ENCODE data around the gene LPAR1.
"Not testable (repeated sequence)": the region's sequence is repeated elsewhere in the genome, so short reads cannot be mapped to it uniquely, and the experiment has no call there.

LPAR1 gene, protein sequence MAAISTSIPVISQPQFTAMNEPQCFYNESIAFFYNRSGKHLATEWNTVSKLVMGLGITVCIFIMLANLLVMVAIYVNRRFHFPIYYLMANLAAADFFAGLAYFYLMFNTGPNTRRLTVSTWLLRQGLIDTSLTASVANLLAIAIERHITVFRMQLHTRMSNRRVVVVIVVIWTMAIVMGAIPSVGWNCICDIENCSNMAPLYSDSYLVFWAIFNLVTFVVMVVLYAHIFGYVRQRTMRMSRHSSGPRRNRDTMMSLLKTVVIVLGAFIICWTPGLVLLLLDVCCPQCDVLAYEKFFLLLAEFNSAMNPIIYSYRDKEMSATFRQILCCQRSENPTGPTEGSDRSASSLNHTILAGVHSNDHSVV

DNA sequence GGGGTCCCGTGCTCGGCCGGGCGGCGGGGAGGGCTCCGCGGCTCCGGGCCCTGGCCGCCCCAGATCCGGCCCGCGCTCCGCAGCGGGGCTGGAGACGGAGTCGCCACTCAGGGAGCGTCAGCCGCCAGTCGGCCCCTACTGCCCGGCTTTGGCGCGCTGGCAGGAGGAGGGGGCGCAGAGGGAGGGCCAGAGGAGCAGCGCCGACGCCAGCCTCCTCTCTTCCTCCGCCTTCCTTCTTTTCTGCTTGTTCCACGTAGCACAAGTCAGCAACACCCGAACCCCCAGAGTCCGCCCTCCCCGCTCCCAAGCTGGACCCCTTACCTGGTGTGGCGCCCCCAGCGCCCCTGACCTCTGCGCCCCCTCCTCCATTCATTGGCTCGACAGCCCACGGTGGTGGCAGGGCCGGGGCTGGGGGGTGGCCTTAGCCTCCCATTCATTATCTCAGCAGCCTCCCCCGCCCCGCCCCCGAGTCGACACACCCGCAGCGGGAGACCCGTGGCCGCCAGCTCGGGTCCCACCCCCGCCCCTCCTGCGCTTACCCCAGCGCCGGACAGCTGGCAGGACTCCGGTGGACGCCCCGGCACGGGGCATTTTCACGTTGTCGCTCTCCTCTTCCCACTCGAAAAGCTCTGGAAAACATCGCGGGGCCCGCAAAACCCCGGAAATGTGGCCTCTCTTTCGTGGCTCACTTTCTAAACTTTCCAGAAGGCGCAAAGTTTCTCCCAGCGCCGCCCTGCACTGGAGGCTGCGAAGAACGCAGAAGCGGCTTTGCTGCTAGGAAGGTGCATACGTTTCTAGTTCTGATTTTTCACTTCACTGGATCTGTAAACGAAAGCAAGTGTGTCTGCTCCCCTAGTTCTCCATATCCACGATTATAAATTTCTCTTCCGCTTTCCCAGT is at the start of gene LPAR1:
LPAR1 (minus strand) TSS at position 140 of the 900 bp plus-strand sequence. CDS start 66,353 bp downstream, outside the sequence.
- DNase-seq = peak; percentile 90

DNA sequence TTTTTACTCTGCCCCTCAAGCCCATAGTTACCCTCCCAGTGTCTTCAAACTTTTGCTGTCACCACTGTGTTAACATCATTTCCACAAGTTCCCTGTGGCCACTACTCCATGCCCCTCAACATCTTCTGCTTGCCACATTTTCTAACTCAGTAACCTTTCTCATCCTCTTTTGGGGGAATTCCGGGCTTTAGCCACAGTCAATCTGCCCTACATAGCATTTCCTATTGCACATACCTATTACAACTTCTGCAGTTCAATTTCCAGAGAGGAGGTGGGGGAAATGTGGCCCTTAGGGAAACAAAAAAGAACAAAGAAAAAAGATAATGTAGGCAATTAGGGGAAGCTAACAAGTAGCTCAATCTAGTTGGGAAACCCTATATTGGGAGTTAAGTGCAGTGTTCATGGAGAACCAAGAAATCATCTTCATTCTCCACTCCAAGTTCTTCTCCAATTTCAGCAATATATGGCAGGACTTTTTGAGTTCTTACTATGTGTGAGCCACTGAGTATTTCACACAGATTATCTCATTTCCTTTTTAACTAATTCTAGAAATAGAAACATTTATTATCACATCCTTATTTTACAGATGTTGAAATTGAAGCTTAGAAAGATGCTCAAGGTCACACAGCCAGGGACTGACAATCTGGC is 40.2 kb upstream of the LPAR1 start:
- no peak for DNase-seq

DNA sequence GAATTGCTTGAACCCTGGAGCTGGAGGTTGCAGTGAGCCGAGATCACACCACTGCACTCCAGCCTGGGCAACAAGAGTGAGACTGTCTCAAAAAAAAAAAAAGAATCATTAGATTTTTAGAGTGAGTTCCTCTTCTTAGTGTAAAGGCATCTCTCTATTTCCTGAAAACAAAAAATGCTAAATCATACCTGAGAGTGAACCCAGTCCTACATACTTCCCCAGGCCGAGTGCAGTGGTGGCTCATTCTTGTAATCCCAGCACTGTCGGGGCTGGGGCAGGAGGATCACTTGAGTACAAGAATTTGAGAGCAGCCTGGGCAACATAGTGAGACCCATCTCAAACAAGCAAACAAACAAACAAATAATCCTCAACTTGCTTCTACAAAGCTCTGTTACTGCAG is 38.2 kb upstream of the LPAR1 start:
- no peak for DNase-seq

DNA sequence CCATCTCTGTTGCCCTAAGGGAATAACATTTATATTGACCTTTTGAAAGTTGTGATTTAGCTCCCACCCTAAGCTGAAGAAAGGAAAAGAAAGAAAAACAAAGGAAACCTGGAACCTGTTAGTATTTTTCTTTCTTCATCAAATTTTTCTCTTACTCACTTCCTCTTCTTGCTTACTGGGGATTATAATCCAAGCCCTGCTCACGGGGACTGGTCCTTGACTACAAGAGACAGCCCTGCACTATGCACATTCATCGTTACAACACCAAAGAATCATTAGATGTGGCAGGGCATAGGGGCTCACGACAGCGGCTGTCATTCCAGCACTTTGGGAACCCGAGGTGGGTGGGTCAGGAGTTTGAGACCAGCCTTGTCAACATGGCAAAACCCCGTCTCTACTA is 37.8 kb upstream of the LPAR1 start:
- no peak for DNase-seq

DNA sequence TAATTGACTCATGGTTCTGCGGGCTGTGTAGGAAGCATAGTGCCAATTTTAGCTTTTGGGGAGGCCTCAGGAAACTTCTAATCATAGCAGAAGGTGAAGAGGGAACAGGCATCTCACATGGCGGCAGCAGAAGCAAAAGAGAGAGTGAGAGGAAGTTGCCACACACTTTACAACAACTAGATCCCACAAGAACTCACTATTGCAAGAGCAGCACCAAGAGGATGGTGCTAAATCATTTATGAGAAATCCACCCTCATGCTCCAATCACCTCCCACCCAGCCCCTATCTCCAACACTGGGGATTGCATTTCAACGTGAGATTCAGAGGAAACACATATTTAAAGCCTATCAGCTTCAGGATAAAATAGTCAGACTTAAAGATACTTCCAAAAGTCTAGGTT is 36.1 kb upstream of the LPAR1 start:
- no peak for DNase-seq

DNA sequence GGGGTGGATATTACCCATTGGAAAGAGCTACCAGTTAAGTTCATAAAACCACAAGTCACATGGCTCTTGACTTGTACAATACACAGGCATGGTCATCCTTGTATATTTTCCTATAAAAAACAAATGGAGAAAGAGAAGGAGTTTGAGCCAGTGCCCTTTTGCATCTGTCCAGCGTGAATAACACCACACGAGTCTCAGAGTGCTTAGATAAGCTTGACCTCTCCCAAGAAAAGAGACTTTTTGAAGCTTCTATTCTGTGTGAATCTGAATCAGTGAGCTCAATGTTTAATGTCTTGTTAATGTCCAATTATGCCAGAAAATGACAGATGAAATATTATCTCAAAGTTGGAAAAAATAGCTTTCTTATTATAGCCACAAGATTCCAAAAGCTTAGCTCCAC is 30.9 kb upstream of the LPAR1 start:
- DNase-seq = no peak

DNA sequence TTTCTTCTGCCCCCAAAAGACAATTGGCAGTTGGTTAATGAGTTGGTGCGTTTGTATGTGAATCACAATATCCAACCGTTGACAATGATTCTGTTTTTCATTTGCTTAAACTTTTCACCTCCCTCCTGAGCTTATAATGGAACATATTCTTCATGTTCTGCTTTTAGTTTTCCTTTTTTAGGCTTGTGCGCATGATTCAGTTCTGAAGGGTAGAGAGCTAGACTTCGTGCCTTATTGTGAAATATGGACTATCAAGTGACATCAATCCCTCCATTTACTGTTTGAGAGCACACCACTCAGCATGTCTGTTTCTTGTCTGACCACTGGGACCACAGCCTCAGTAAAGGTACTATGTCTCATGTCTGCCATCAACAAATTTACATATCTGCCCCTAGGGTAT is 30.5 kb upstream of the LPAR1 start:
- no peak for DNase-seq

DNA sequence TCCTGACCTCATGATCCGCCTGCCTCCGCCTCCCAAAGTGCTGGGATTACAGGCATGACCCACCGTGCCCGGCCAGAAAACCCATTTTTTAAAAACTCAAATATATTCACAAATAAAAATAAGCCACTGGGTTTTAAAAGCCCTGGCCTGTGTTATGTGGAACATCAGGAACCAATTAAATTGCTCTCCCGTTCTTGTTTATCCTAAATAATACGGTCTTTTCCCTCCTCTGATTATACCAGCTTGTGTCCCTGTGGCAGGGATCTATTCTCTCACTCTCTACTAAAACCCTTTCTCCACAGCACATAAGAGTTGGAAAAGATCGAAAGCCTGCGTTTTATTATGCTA is 30.1 kb upstream of the LPAR1 start:
- DNase-seq = no peak

DNA sequence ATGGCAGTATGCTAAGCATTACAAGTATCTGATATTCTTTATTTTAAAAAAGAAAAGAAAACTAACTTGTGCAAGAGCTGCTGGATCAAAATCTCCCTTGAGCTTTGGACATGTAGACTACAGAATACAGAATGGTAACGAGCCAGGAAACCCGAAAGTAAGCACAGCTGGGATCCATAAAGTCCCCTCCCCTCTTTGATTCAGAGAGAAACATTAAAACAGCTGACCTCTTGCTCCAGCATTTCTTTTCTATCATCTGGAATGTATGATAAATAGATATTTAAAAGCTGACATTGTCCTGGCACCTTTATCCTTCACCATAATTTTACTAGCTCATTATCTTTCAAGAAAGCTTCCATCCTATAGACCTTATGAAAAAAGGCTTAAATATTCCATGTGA is 28.2 kb upstream of the LPAR1 start:
- no peak for DNase-seq

DNA sequence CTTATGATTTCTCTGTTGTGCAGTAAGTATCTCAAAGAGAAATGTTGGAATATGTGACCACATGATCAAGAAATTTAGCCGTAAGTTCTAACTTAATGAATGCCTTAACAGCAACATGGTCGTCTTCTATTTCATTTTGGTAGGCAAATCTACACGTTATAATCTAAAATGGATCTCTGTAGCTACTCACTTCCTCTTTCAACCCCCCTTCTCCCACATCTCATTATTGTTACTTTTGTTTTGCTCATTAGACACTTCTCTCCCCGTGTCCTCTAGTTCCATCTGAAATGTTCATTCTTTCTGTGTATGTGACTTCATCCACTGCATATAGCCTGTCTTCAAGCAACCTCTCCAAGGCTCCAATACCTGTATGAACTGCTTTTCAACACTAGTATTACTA is 27.1 kb upstream of the LPAR1 start:
- no peak for DNase-seq

DNA sequence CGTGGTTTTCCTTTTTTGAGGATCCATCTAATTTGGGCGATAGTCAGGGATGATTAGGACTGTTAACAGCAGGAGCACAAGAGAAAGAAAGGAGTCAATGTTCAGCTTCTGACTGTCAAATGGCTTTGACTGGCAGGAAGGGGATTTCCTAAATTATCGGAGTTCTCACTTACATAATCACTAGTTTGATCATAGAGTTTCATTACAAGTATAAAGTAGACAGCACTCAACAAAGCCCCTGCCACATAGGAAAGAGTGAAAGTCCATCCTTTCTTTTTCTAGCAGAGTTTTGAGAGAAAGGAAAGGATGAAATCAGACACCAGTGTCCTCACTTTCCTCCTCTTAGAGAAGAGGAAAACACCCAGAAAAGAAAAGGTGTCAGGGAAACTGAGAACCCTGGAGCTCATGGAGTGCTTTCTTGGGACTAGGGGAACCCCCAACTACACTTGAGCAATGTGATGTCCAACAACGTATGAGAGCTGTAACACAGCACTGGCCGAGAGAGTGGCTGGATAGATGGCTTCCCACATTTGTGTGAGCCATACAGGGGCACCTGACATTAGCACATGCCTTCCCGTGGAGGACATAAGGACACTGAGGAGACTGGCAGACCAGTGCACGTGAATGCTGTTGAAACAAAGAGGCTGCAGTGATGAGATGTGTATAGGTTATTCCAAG is 26.0 kb upstream of the LPAR1 start:
- DNase-seq = no peak

DNA sequence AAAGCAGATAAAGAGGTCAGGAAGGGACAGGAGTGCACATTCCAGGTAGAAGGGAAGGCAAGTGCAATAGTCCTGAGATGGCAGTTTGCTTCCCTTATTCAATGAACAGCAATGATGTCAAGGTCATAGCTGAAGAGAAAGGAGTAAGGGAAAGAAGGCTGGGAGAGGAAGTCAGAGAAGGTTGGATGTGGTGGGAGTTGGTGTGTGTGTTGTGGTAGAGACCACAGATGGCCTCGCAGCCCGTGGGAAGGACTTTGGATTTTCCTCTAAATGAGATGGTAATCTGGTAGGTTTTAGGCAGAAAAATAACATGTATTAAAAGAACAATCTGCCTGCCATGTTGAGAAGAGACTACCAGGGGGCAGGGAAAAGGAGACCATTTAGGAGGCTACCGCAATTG is 25.1 kb upstream of the LPAR1 start:
- no peak for DNase-seq

DNA sequence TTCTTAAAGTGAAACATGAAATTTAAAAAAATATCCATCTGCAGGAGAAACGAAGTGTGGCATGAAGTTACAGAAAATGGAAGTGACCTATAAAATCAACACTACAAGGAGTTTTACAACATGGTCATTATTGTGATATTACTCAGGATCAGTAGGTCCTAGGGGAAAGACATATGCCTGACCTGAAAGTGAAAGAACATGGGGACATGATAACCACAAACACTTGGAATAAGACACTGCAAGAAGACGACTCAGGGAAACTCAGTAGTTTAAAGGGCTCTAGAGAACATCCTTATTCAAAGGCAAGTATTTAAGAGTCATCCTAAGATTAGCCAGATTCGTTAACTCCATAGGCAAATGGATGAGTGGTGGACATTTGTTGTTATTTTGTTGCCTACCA is 19.9 kb upstream of the LPAR1 start:
- no peak for DNase-seq

DNA sequence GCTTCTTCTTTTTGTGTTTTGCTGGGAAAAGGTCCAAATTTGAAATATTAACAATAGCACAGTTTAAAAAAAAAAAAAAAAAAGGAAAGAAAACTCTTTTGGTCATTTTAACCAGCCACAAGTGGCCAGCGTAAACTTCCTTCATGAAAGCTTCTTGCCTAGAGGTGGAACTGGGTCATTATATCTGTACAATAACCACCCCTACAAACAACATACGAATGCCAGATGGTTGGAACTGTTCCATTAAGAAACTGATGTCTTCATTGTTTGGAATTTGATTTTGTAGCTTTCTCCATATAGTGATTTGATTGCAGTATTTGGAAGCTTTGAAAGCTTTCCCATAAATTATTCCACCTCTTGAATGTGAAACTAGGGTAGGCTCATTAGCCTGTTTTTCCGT is 18.3 kb upstream of the LPAR1 start:
- DNase-seq = no peak

DNA sequence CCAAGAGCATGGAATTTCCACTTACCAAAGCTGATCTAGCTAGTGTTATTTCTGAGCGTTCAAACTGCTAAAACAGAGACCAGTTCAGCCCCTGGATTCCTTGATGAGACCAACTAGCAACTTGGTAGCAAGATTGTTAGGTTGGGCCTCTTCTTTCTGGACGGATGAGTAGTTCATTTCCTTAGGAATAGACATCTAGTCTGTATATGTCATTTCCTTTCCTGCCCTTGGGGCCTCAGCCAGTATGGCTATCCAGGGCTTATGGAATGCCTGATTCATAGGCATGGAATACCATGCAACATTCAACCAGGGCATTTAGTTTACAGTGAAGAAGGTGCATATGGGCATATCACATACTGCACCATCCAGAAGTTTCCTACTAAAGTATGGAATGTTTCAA is 14.5 kb upstream of the LPAR1 start:
- DNase-seq = no peak

DNA sequence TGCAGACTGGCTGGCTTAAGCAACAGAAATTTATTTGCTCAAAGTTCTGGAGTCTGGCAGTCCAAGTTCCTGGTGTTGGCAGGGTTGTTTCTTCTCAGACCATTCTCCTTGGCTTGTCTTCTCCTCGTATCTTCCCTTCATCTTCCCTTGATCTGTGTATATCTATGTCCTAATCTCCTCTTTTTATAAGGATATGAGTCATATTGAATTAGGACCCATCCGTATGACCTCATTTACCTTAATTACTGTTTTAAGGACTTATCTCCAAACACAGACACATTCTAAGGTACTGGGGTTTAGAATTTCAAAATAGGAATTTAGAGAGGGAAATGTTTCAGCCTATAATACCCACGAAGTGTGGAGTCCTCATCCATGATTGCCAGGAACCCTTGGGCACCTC is 13.1 kb upstream of the LPAR1 start:
- DNase-seq = no peak

DNA sequence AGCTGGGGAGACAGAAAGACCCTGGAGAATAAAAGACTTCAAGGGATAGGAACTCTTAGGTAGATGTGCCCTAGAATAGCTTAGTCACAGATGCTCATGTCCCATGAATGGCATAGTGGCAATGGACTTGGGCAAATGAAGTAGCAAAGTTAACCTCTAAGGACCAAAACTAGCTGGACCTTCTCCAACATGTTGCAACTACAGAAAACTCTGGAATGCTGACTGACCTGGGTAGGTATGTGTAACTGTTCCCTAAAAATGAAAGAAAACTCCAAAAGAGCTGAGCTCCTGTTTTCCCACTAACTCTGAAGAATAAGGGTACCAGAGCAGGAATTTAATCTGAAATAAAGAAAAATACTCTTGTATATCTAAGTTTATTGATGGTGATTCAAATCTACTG is 12.5 kb upstream of the LPAR1 start:
- DNase-seq = no peak

DNA sequence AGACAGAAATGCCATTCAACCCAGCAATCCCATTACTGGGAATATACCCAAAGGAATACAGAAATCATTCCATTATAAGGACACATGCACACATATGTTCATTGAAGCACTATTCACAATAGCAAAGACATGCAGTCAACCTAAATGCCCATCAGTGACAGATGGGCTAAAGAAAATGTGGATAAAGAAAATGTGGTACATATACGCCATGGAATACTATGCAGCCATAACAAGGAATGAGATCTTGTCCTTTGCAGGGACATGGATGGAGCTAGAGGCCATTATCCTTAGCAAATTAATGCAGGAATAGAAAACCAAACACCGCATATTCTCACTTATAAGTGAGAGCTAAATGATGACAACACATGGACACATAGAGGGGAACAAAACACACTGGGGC is 9.0 kb upstream of the LPAR1 start:
- DNase-seq = not testable (repeated sequence)

DNA sequence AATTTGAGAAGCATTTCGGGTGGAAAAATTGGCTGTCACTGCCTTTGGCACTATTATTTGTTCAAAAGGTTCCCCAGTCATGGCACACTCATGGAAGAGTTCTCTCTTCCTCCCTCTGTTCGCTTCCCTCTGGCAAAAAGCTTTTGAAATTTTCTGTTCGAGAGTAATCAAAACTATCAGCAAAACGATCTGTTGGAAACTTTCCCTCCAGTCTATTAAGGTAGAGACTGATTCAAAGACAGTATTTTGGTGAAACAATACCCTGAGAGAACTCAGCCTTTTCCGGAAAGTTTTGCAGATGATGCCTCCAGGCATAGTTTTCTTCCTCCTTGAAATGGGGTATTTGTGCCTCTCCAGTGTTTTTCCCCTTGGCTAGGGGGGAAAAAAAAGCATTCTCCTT is 3.6 kb upstream of the LPAR1 start:
- DNase-seq = no peak

DNA sequence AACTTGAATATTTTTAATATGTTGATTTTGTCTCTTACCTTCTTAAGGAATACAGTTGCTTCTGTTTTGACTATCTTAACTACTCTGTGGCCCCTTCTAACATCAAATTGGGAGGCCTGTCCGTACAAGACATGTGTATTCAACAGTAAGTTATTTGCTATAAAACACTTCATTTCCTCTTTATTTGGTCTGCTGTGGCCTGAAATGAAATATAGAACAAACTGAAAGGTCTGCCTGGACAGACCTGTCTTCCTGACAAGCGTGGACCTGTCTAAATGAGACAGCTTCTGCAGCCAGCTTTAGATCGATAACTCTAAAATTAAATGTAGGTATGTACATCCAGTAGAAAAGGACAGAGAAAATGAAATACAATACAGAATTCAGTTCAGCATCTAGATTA is 2.2 kb upstream of the LPAR1 start:
- no peak for DNase-seq

DNA sequence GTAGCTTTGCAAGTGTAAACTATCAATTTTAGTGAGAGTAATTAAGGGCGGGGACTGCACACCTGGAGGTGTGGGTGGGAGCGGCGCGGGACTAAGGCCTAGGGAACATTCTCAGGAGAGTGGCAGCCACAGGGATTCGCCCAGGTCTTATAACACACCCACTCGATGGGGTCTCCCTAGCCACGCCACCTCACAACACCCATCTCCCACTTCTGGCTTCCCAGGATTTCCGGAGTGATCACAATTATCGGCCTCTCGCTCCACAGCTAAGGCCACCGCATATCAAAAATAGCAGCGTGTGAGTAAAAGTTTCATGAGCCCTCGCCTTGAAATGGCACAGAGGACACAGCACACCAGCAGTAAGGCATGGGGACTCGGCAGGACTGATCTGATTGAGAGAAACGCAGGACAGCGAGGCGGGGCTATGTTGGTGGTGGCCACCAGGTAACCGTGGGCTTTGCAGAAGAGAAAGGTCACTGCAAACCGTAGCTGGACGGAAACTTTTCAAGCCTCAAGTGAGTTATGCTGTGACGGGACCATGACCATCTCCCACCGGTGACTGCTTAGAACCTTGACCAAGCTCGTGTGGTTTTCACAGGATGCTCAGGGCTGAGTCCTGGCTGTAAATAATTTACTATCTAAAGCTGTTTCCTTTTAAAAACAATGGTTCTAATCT is 1.1 kb upstream of the LPAR1 start:
- DNase-seq = no peak

DNA sequence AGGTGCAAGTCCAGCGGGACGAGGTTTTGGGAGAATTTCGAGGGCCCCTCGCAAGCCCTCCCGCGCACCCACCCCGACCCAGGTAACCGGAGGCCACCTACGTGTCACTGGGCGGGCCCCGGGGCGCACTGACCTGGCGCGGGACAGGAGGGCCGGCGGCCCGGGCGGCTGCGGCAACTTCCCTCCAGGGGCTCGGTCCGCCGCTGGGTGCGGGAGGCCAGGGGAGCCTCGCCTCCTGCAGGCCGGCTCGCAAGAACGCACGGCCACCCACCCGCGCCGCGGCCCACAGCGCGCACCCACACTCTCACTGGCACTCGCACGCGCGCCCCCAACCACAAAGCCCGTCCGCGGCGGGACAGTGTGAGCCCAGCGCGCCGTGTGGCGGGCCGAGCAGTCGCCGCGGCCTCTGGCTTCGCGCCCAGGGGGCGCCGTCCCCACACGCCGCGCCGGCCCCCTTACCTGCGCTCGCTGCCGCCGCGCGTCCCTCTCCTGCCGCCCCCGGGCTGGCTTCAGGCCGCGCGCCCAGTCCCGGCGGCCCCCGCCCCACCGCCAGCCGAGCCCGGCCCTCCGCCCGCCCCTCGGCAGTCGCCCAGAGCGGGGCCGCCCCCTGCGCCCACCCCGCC is 451 bp downstream of the LPAR1 start:
- DNase-seq = peak; percentile 73

All from right forelimb (tissue), 1 donor.